Keratinocyte (primary cell): Measurements from ENCODE around the gene INSR.
"Not testable (repeated sequence)": the region's sequence is repeated elsewhere in the genome, so short reads cannot be mapped to it uniquely, and the experiment has no call there.

ENCODE experiments used
- EZH2 ChIP-seq: IDR thresholded peaks from one replicate; pipeline ENCODE4 v1.6.1; 2012; ENCODE audit warnings: inconsistent platforms, mild to moderate bottlenecking, low read length, moderate library complexity
- TF ChIP-seq, protein P1 (sequence below), 3 experiments: IDR thresholded peaks in 1 of 3; conservative IDR thresholded peaks in 1 of 3; optimal IDR thresholded peaks in 1 of 3; 2 replicates in 2 of 3; 3 replicates in 1 of 3; pipeline versions ENCODE3 to v1.5.1; 2011; ENCODE audit warnings: low read length in 3 of 3, mild to moderate bottlenecking in 3 of 3, moderate library complexity in 2 of 3, control low read depth in 1 of 3, inconsistent platforms in 1 of 3; ENCODE audit not compliant: insufficient read depth in 2 of 3; ENCODE audit errors: extremely low read depth in 1 of 3

DNA sequence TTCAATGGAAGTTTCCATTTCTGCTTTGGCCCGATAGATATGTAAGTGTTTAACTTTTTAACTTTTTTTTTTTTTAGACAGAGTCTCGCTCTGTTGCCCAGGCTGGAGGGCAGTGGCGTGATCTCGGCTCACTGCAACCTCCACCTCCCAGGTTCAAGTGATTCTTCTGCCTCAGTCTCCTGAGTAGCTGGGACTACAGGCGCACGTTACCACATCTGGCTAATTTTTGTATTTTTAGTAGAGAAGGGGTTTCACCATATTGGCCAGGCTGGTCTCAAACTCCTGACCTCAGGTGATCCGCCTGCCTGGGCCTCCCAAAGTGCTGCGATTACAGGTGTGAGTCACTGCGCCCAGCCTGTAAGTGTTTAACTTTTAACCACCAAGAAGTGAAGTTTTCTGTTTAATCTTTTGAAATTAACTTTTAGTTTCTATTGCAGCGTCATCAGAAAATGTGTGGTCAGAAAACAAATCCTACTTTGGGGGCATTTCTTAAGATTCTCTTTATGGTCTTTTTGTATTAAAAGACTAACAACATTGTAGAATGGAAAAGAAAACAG is 147.0 kb downstream of the INSR start:
- TF ChIP-seq, protein P1, sequence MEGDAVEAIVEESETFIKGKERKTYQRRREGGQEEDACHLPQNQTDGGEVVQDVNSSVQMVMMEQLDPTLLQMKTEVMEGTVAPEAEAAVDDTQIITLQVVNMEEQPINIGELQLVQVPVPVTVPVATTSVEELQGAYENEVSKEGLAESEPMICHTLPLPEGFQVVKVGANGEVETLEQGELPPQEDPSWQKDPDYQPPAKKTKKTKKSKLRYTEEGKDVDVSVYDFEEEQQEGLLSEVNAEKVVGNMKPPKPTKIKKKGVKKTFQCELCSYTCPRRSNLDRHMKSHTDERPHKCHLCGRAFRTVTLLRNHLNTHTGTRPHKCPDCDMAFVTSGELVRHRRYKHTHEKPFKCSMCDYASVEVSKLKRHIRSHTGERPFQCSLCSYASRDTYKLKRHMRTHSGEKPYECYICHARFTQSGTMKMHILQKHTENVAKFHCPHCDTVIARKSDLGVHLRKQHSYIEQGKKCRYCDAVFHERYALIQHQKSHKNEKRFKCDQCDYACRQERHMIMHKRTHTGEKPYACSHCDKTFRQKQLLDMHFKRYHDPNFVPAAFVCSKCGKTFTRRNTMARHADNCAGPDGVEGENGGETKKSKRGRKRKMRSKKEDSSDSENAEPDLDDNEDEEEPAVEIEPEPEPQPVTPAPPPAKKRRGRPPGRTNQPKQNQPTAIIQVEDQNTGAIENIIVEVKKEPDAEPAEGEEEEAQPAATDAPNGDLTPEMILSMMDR (optimal IDR thresholded peaks at IDR 0.05 in 1 of 3, IDR thresholded peaks at IDR 0.05 in 1 of 3, conservative IDR thresholded peaks at IDR 0.05 in 1 of 3; ENCODE audit: extremely low read depth in 1 of 3, insufficient read depth in 2 of 3, low read length in 3 of 3): not testable (repeated sequence)
- TF ChIP-seq EZH2: not testable (repeated sequence)
